Measurements from ENCODE around the gene APBB1IP.
"Not testable (repeated sequence)": the region's sequence is repeated elsewhere in the genome, so short reads cannot be mapped to it uniquely, and the experiment has no call there.

APBB1IP gene, protein sequence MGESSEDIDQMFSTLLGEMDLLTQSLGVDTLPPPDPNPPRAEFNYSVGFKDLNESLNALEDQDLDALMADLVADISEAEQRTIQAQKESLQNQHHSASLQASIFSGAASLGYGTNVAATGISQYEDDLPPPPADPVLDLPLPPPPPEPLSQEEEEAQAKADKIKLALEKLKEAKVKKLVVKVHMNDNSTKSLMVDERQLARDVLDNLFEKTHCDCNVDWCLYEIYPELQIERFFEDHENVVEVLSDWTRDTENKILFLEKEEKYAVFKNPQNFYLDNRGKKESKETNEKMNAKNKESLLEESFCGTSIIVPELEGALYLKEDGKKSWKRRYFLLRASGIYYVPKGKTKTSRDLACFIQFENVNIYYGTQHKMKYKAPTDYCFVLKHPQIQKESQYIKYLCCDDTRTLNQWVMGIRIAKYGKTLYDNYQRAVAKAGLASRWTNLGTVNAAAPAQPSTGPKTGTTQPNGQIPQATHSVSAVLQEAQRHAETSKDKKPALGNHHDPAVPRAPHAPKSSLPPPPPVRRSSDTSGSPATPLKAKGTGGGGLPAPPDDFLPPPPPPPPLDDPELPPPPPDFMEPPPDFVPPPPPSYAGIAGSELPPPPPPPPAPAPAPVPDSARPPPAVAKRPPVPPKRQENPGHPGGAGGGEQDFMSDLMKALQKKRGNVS

DNA sequence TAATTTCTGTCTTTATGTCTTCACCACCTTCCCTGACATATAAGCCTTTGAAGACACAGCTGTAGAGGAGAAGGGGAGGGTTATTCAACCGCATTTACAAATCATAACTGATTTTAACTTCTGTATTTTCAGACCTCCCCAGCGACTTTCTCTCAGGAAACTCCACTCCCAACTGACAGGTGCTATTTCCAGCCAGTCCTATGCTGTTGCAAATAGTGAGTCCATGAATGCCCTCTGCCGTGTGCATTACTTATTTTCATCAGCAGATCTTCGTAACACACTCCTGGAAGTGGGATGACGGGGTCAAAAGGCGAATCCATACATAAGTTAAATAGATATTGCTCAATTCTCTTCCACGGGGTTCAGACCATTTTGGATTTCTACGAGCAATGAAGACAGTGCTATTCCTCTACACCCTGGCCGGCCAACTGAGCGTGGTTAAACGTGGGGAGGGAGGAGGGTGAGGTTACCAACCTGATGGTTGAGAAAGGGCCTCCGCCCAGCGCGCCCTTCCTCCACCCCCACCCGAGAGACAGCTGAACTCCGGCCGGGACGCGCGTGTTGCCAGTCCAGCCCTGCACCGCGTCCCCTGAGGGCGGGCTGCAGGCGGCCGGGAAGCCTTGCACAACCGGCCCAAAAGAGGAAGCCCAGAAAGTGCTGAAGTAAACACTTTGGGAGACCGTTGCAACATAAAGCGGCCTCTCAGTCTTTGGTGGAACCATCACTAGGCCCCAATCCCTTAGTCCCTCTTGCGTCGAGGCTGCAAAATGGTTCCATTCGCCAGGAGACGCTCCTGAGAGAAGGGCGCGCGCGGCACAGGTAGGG lies at the start of gene APBB1IP:
Gene APBB1IP (plus strand): TSS at position 705 of the 825 bp plus-strand sequence. CDS start 53,986 bp downstream, outside the sequence.
- DNase-seq (ENCODE audit: low read depth) = peak; percentile 88

DNA sequence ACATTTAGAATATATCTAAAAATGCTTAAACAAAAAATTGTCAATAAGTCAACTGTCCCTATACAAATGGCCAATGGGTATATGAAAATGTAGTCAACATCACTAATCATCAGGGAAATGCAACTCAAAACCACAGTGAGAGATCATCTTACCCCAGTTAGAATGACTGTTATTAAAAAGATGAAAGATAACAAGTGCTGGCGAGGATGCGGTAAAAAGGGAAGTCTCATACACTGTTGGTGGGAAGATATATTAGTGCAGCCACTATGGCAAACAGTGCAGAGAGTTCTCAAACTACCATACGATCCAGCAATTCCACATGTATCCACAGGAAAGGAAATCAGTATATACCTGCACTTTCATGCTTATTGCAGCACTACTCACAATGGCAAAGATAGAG lies 48.6 kb upstream of the APBB1IP start:
- DNase-seq (ENCODE audit: low read depth) = no peak

DNA sequence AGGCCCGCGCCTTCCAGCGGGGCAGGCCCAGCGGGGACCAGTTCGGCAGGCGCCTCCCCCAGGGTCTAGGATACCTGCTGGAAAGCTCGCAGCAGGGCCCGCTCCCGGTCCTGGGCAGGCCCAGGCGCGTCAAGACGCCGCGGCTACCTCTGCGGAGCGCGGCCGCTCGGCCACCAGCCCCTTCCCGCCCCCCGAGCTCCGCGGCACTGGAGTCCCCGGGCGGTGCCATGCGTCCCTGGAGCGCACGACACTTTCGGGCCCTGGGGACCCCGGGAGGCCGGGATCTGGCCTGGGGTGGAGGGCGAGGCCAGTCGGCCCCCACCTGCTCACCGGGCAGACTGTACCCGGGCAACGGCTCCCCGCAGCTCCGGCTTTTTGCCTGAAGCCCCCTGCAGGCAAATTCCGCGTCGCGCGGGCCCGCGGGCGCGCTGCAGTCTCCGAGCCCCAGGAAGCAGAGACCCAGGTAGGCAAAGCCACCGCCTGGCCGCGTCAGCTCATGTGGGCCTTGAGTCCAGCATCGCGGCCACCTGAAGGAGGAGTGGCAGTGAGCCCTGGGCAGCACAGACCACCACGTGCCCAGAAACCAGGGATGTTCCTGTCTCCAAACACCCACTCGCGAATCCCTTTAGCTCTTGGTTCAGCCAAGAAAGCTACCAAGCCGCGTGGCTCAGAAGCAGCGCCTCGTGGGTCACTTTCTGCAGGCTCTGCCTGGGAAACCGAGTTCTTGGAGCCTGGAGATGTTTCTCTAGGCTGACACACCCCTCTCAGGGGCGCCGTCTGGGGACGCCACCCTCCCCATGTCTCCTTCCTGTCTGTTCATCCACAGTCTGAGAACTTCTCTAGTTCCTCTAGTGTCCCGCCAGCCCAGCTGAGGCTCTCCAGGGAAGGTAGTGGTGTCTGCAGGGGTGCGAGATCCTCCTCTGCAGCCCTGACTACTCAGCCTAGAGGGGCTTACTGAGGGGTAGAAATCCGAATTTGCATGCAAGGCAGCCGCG lies 46.1 kb upstream of the APBB1IP start:
- no peak for DNase-seq (ENCODE audit: low read depth)

DNA sequence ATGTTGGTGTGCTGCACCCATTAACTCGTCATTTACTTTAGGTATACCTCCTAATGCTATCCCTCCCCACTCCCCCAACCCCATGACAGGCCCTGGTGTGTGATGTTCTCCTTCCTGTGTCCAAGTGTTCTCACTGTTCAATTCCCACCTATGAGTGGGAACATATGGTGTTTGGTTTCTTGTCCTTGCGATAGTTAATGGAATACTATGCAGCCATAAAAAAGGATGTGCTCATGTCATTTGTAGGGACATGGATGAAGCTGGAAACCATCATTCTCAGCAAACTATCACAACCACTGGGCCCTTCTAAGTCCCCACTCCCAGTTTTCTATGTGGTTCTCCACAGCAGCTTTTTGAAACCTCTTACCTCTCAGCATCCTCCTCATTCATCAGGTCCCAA lies 39.8 kb upstream of the APBB1IP start:
- not testable (repeated sequence) for DNase-seq (ENCODE audit: low read depth)

DNA sequence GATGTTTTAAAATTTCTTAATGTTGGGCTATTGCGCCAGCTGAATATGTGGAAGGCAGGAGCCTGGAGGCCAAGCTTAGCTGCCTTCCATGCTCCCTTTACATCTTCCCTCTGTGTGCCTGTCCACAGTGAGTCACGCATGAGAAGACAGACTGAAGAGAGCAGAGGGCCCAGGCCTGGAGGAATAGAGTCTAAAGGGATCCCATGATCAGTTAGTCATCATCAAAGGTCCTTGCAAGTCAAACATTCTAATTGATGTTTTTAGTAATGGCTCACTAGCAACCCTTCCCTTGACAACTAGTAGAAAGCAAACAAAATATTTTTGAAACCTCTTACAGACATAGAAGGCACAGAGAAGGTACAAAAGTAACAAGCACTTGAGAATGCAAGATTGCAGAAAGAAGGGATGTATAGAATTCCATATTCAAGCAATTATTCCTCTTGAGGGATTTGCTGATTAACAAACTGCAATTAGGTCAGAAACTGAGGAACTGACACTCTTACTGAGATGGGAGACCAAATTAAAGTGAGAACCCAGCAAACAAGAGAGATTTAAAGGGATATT lies 30.7 kb upstream of the APBB1IP start:
- DNase-seq (ENCODE audit: low read depth) = peak; percentile 97

DNA sequence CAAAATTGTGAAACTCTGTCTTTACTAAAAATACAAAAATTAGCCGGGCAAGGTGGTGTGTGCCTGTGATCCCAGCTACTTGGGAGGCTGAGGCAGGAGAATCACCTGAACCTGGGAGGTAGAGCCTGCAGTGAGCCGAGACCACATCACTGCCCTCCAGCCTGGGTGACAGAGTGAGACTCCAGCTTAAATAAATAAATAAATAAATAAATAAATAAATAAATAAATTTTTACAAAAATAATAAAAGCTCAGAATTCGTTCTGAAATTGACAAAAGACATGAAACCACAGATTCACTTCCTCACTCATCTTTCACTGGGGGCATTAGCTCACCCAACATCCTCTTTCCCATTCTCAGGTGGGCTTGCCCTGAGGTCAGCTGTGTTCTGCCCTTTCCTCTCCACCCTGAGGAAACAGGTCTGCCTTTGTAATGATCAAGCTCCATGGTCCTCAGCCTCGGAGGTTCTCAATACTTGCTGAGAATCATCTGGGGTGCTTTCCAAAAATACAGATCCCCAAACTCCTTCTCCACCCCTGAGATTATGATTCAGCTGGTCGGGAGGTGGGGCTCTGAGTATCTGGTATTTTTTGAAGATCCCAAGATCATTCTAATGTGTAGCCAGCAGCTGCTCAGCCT lies 29.2 kb upstream of the APBB1IP start:
- DNase-seq (ENCODE audit: low read depth) = no peak

DNA sequence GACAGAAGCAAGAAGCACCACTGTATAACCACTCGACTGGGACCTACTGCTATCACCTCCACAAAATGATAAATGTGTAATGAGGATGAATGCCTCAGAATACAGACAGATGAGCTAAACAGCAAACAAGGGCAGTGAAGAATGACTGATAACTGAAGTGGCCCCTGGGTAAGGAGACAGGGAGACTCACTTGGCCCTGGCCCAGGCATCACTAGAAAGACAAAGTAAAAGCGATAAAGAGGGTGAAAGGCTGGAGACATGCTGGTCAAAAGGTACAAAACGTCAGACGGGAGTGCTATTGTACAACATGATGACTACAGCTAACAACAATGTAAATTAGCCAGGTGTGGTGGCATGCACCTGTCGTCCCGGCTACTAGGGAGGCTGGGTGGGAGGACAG lies 27.8 kb upstream of the APBB1IP start:
- no peak for DNase-seq (ENCODE audit: low read depth)

DNA sequence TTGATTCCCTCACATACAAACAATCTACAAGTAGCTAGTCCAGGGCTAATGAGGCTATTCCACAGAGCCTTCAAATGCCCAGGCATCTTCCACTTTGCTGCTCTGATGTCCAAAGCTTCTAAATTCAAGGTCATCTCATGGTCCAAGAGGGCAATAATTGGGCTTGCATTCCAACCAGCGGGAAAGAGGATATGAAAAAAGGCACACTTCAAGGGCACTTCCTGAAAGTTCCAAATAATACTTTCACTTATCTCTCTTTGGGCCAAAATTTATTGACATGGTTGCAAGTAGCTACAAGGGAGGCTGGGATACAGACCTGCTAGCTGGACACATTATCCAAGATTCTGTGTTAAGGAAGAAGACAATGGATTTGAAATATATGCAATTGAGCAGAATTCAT lies 25.2 kb upstream of the APBB1IP start:
- no peak for DNase-seq (ENCODE audit: low read depth)

DNA sequence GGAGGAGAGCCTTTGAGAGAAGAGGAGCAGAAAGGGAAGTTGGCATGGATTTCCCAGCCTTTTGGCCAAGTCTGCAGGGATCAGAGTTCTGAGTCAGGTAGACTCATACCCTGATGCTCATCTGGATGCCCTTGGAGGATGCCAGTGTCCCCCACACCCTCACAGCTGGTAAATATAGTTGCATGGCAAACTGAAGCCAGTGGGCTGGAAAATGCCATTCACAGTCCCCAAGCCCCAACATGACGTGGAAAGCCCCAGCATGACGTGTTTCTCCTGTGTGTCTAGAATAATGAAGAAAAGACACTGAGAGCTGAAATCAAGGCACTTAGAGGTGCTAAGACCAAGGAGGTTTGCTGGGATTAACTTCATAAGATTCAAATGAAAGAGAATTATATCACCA lies 24.8 kb upstream of the APBB1IP start:
- DNase-seq (ENCODE audit: low read depth) = no peak

DNA sequence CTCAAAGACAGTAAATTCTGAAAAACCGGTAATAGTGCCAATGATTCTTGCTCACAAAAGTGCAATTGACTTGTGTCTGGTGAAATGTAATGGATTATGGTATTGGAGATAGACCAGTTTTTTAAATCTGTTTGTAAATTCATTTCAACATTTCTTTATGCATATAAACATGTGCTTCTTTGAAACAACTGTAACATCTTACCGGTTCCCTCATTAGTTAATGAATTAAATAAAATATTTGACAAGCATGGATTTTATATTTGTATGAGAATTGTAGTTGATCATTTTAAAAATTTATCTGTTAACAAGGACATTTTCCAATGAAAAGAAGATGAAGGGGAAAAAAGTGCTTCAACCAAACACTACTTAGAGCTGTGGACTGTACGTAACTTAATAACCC lies 21.0 kb upstream of the APBB1IP start:
- DNase-seq (ENCODE audit: low read depth) = no peak

DNA sequence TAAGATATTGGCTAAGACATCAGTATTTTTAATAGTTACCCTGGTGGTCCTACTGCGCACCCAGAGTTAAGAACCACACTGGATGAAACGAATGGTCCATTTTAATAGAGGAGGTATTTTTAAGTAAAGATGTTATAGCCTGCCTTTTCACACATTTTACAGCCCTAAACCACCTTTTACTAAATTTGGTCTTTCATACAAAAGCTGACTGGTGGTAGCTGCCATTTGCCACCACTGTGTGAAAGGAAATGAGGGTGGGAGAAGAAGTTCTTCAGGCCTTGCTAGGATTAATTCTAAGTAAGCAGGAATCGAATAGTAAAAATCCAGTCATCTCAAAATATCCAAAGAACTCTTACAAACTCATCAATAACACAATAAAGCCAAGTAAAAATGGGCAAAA lies 15.2 kb upstream of the APBB1IP start:
- no peak for DNase-seq (ENCODE audit: low read depth)

DNA sequence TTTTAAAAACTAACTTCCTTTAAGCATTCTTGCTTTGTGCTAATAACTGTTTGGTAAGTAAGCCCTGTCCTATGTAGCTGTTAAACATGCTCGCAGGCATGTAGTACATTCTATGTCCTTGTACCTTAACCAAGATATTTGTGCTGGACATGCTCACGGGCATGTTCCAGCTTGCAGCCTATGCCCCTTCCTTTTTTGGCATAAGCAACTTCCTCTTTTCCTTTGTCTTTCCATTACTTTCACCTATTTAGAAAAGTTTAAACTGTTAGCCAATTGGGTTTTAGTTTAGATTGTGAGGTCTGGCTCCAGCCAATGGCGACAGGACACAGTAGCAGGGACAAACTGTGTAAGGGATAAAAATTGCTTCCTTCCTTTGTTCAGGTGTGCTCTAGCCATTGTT lies 14.4 kb upstream of the APBB1IP start:
- no peak for DNase-seq (ENCODE audit: low read depth)

DNA sequence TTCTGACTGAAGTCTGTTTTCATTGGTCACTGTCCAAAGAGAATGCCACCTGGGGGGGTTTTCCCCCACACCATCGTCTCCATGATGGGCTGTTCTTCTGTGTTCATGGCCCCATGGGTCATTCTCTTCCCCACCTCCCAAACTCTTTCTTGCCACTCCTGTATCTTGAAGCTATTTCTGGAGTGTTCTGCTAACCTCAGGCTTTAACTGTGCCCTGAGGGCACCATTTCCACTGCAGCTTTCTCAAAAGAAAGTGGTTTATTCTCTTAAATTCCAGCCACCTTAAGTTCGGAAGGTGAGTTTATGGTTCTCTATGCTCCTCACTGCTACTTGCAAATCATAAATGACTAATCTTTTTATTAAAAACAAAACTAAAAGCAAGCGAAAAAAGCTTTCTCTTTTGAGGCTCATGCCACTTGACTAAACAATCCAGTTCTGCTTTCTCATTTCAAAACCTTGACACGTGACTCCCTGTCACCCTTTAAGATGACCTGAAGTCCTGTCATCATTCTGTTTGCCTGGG lies 7.4 kb upstream of the APBB1IP start:
- peak; percentile 56 for DNase-seq (ENCODE audit: low read depth)

DNA sequence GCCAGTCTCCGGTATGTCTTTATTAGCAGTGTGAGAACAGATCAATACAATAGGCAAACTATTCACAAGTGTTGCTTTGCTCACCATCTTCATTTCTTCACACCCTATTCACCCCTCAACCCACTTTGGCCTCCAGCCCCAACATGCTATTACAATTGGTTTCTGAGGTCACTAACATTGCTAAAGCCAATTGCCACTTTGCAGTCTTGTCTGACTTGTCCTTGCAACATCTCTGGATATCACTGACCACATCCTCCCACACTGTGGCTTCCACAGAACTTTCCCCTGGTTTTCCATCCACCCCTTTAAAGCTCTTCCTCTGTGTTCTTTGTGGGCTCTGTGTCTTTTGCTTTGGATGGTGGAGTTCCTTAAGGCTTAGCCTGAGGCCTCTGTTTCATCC lies 5.2 kb upstream of the APBB1IP start:
- peak; percentile 16 for DNase-seq (ENCODE audit: low read depth)

DNA sequence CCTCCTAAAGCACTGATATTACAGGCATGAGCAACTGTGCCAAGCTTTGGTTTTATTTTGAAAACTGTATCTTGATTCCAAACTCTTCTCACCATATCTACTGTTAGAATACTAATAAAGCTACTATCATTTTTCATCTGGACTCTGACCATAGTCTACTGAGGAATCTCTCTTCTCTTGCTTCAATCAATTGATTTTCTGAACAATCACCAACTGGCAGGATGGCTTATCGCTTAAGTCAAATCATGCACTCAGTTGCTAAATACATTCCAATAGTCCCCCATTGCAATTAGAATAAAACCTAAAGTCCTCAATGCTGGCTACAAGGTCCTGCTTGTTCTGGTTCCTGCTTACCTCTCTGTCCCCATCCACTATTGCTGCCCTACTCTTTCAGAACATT lies 2.3 kb upstream of the APBB1IP start:
- no peak for DNase-seq (ENCODE audit: low read depth)

DNA sequence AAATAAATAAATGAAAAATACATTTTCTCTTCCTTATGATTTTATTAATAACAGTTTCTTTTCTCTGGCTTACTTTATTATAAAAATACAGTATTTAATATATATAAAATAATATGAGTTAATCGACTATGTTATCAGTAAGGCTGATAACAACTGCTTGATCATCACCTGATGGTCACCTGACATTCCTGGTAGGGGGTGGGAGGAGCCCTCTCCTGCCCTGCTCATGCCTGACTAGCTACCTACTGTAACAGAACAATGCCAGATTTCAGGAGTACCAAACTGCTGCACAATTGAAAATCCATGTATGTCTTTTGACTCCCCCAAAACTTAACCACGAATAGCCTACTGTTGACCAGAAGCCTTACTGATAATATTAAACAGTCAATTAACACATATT lies 1.3 kb upstream of the APBB1IP start:
- DNase-seq (ENCODE audit: low read depth) = no peak

DNA sequence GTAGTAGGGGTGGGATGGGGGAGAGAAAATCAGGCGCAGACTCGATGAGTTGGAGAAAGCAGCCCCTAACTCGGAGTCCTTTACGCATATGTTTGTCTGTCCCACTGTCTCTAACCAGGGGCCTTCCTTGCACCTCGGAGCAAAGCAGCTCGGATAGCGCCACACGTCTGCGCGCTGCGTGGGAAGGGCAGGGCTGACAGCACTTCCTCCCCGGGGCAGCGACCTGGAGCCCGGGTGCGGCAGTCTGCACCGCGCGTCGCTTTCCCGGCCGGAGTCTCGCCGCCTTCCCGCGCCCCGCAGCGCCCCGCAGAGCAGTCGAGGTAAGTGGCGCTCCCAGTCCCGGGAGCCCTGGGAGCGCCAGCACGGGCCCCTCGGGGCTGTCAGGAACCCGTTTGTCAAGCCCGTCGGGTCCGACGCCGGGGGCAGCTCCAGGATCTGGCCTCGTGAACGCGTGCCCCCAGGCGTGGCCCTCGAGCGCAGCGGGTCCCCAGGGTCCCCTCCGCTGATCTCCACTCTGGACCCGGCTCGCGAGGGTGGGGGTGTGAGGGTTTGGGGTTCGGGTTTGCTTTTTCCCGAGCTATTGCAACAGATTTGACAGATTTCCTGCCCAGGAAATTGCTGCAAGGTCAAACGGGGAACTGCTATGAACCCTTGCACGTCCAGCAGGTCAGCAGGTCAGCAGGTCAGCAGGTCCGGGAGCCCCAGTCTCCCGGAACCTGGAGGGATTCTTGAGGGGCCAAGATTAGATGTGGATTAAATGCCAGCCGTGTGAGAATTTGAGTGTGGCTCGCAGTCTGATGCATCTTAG lies 597 bp downstream of the APBB1IP start:
- peak; percentile 64 for DNase-seq (ENCODE audit: low read depth)

DNA sequence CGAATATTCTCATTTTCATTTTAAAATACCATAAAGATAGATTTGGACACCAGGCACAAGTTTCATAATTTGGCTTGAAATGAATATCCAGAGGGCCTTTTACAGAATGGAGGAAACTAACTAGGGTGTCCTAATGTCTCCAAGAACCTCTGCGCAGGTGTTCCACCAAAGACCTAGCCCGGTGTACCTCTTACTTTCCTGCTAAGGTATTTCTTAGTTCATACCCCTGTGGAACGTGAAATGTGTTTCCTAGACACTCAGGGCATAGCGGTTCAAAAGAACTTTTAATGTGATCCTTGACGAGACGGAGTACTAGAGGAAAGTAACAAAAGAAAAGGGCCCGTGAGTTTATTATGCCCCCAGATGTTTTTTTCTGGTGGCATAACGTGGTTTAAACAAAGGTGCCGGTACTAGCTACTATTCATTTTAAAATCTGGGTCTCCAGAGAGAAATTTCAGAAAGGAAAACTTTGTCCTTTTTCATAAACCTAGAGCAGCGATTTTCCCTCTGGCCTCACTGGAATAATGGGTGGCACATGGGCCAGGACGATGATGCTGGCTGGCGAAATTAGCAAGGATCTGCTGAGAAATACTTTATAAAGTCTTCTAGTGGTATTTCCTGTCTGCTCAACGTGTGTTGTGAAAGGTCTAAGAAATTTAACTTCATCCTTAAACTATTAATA lies 1.4 kb downstream of the APBB1IP start:
- DNase-seq (ENCODE audit: low read depth) = peak; percentile 51

DNA sequence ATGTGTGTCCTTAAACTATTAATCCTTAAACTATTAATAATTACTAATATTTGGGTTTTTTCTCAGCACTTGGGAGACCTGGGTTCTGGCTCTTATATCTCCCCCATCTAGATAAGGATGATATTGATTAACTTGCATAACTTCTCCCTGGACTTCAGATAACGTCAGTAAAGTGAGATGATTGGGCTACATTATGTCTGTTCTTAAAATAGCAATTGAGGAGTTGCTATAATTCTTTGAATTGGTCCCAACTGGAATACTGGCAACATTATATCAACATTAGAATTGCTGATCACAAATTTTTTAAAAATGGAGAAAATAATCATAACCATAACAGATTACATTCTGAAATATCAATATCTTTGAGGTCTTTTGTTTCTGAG lies 1.9 kb downstream of the APBB1IP start:
- DNase-seq (ENCODE audit: low read depth) = peak; percentile 42

Measured in ELR (cell line).